Omental fat pad (tissue), 4 donors: ENCODE data around the gene ADGRG7. TPM values are rescaled to one million over a fixed set of nuclear protein-coding genes. Genes with fewer than 3 reads are reported as not detected.
A peak's percentile ranks its signal among the peaks of the same experiment; 100 is the strongest.

Experiments used
- ATAC-seq: fragments of 150-250 bp; one replicate; pipeline ENCODE4 v1.9.1; 2016; ENCODE audit warnings: mild to moderate bottlenecking, moderate library complexity; ENCODE audit not compliant: low FRiP score
- DNase-seq: peaks from one replicate; pipeline ENCODE4 v3.0.0-alpha.2; 2019; ENCODE audit warnings: low spot score
- CTCF ChIP-seq, 3 donors: fragments of 450-650 bp; IDR thresholded peaks; one replicate each; pipeline ENCODE4 v1.5.1; 2016 to 2017; ENCODE audit warnings: antibody characterized with exemption in 3 of 3, mild to moderate bottlenecking in 3 of 3, moderate library complexity in 2 of 3
- total RNA-seq, 4 donors: library from RNA; depleted of rRNA; stranded (reverse); fragments of >200 nt; gene quantifications; one replicate each; pipeline ENCODE4 v1.1.0, GENCODE V29; 2016

ADGRG7 gene
- total RNA-seq, 4 donors from 2014 or later = not detected

DNA sequence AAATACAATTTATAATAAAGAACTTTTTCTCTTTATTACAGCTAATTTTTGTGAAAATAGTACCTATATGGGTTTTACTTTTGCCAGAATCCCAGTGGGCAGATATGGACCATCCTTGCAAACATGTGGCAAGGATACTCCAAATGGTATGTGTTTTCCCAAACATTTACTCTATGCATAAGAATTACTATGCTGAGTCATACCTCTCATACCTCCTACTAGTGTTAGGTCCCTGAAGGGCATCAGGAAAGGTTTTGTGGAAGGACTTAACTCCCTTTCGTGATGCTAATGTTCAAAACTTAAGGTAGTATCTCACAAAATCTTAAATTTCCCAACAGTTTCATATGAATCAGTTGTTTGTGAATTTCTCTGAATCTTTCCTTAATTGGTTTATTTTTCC, 21.3 kb downstream of the ADGRG7 start:
- ATAC-seq = no peak
- no peak for DNase-seq
- TF ChIP-seq CTCF (IDR thresholded peaks at IDR 0.05) = no peak

DNA sequence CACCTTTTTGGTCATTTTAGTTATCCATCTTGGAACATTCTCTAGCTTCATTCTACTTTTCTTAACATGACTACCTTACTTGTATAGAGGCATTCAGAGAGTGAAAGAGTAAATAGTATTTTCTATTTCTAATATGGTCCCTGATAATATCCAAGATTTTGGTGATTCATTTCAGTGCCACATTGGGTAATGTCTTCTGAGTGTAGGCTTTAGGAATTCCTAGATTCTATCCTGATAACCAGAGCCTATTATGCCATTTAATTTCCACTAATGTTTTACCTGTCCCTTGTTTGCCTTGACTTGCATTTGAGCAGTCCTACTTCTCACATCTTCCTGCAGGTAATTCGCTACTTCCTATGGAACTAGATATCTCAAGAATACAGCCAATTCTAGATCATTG, 21.8 kb downstream of the ADGRG7 start:
- no peak for ATAC-seq
- DNase-seq = no peak
- TF ChIP-seq CTCF (IDR thresholded peaks at IDR 0.05) = no peak

- ATAC-seq (no peak), DNase-seq (no peak)
- no peak for TF ChIP-seq CTCF (IDR thresholded peaks at IDR 0.05)
Observed at GRCh38 chr3:100634493-100635272, 25.3 kb downstream of the ADGRG7 start.

DNA sequence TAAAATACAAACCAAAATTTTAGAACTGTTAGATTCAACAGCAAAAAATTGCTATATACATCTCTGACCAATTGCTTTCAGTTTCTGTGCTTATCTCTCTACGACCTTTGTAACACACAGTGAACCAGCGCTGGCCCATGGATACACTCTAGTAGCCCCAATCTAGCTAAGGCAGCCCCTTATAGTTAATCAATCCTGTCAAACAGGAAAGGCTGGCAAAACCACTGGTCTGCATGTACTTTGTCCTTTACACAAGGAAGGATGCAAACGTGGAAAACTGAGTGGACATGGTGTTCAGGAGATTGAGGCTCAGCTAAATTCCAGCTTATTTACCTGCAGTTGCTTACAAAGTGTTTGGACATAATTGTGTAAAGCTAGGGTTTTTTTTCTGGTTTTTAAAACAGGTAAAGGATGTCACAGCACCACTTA, 25.9 kb downstream of the ADGRG7 start:
- DNase-seq (no peak), ATAC-seq (no peak)
- TF ChIP-seq CTCF (IDR thresholded peaks at IDR 0.05) = no peak

- no peak for TF ChIP-seq CTCF (IDR thresholded peaks at IDR 0.05)
- ATAC-seq (peak; percentile 62), DNase-seq (no peak)
Observed at GRCh38 chr3:100637197-100637631, 27.8 kb downstream of the ADGRG7 start.

GRCh38 chr3:100640633-100641032, 31.2 kb downstream of the ADGRG7 start:
- DNase-seq (no peak), ATAC-seq (no peak)
- no peak for TF ChIP-seq CTCF (IDR thresholded peaks at IDR 0.05)

- DNase-seq (no peak), ATAC-seq (peak; percentile 42)
- TF ChIP-seq CTCF (IDR thresholded peaks at IDR 0.05) = no peak
Observed at GRCh38 chr3:100641471-100642032, 32.2 kb downstream of the ADGRG7 start.
